ENCODE measurements around the gene DGKI. TPM values are rescaled to one million over a fixed set of nuclear protein-coding genes. Genes with fewer than 3 reads are reported as not detected.

The DGKI gene
- total and polyA plus RNA-seq, 2 donors (not counting 1 experiment from before 2014, with no cell fraction given): 0.74 to 2.1 TPM

DNA sequence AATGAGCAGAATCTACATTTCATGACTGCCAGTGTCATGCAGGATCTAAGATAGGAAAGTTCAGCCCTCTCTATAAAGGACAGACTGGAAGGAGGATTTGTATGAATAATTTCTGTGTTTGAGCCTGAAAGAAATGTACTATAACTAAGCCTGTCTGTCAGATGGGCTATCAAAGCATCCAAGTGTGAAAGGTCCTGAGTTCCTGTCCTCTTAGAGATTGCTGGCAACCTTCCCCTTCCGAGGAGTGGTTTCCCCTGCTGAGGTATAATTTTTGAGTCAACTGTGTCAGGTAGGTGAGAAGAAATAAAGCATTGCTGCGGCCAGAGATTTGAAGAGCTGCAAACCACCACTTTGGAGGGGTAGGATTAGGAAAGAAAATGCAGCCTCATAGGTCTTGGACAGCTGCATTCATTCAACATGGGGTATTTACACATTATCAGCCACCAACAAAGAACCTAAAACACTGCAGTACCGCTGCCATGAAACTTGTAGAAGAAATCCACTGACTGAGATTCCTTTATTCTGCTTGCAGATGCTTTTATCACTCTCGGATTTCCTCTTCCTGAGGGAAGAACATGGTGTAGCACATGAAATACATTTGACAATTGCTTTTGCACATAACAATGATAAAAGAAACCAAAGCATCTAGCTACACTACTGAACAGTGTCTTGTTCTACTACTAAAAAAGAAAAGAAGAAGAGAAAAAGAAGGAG, 189.1 kb downstream of the DGKI start:
- no peak overlapping the region for H3K4me3 ChIP-seq (replicated peaks in 1 of 4; ENCODE audit: control extremely low read depth in 1 of 4, insufficient read depth in 1 of 4, low read depth in 3 of 4, low read length in 4 of 4)
- no peaks in the 10 kb centered on the region for H4K20me1 ChIP-seq (ENCODE audit: control insufficient read depth, extremely low read depth, insufficient read depth, low read length)
- no peaks in the 10 kb centered on the region for H3K4me1 ChIP-seq (ENCODE audit: control insufficient read depth, extremely low read depth, insufficient read depth, low read length)
- no peak overlapping the region for H3K9ac ChIP-seq (ENCODE audit: insufficient read depth, low read length)
- no peak overlapping the region for H3K4me2 ChIP-seq (ENCODE audit: extremely low read depth, insufficient read depth, low read length)
- H3K27me3 ChIP-seq (ENCODE audit: control insufficient read depth, insufficient read depth, low read length): no peaks in the 10 kb centered on the region
- no peak overlapping the region for H3K27ac ChIP-seq (ENCODE audit: insufficient read depth, low read length)
- H2AFZ ChIP-seq (ENCODE audit: low read length): no peak overlapping the region
- no peaks in the 10 kb centered on the region for H3K36me3 ChIP-seq (ENCODE audit: control insufficient read depth, insufficient read depth, low read length)
- no peak for TF ChIP-seq EZH2 (IDR thresholded peaks at IDR 0.05; ENCODE audit: low read length, missing control alignments)
- TF ChIP-seq, protein P1, sequence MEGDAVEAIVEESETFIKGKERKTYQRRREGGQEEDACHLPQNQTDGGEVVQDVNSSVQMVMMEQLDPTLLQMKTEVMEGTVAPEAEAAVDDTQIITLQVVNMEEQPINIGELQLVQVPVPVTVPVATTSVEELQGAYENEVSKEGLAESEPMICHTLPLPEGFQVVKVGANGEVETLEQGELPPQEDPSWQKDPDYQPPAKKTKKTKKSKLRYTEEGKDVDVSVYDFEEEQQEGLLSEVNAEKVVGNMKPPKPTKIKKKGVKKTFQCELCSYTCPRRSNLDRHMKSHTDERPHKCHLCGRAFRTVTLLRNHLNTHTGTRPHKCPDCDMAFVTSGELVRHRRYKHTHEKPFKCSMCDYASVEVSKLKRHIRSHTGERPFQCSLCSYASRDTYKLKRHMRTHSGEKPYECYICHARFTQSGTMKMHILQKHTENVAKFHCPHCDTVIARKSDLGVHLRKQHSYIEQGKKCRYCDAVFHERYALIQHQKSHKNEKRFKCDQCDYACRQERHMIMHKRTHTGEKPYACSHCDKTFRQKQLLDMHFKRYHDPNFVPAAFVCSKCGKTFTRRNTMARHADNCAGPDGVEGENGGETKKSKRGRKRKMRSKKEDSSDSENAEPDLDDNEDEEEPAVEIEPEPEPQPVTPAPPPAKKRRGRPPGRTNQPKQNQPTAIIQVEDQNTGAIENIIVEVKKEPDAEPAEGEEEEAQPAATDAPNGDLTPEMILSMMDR (conservative IDR thresholded peaks at IDR 0.05 in 1 of 2, IDR thresholded peaks at IDR 0.05 in 1 of 2; ENCODE audit: low read depth in 1 of 2, low read length in 2 of 2): no peak
- no peak for DNase-seq (ENCODE audit: low read depth in 2 of 2)
- H3K79me2 ChIP-seq (ENCODE audit: control insufficient read depth, insufficient read depth, low read length): no peaks in the 10 kb centered on the region
- no peaks in the 10 kb centered on the region for H3K9me3 ChIP-seq (ENCODE audit: control insufficient read depth, insufficient read depth, low read depth, low read length)

DNA sequence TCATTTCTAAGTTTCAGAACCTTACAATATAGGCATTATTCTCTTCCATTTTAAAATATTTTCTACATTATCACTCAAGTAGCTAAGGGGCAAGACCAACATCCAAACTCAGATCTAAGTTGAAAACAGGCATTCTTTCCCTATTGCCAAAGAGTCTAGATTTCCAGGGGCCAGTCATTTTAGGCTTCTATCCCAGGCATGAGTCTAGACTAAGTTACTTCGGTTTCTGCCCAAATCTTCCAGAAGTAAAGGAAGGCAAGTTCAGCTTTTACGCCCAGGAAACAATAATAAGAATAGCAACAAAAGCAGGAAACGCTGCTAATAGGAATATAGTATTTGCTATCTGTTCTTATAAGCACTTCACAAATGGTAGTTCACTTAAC, 189.9 kb downstream of the DGKI start:
- no peak for TF ChIP-seq EZH2 (IDR thresholded peaks at IDR 0.05; ENCODE audit: low read length, missing control alignments)
- TF ChIP-seq, protein P1 (conservative IDR thresholded peaks at IDR 0.05 in 1 of 2, IDR thresholded peaks at IDR 0.05 in 1 of 2; ENCODE audit: low read depth in 1 of 2, low read length in 2 of 2): no peak
- no peak overlapping the region for H2AFZ ChIP-seq (ENCODE audit: low read length)
- H3K4me1 ChIP-seq (ENCODE audit: control insufficient read depth, extremely low read depth, insufficient read depth, low read length): no peaks in the 10 kb centered on the region

DNA sequence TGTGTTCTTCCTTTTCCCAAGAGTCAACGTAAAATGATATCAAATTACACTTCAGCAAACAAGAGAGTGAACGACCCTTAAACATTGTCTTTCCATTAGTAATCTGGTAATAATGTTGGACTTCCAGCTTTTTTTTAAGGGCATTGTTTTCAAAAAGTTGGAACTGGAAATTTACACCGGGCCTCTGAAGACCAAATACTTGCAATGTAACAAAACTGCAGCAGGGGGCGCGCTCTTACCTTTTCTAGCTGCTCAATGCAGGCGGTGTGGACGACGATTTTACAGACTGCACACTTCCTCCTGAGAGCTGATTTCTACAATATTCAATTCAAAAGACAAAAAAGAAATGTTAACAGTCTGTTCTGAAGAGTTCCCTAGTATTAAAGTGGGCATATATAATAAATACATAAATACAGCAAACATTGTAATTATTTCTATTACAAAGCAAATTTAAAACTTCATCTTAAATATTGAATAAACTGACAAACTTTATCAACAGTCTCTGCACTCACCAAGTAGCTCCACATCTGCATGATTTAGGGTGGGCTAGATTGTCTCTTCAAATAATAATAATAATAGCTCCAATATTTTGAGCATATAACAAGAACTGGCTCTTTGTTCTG, 190.4 kb downstream of the DGKI start:
- Histone ChIP-seq H3K27ac (ENCODE audit: insufficient read depth, low read length) (no peak overlapping the region), H3K27me3 (ENCODE audit: control insufficient read depth, insufficient read depth, low read length) (no peaks in the 10 kb centered on the region), H3K9ac (ENCODE audit: insufficient read depth, low read length) (no peak overlapping the region), H3K79me2 (ENCODE audit: control insufficient read depth, insufficient read depth, low read length) (no peaks in the 10 kb centered on the region), H3K4me3 (replicated peaks in 1 of 4; ENCODE audit: control extremely low read depth in 1 of 4, insufficient read depth in 1 of 4, low read depth in 3 of 4, low read length in 4 of 4) (no peak overlapping the region), H3K4me2 (ENCODE audit: extremely low read depth, insufficient read depth, low read length) (no peak overlapping the region), H3K4me1 (ENCODE audit: control insufficient read depth, extremely low read depth, insufficient read depth, low read length) (no peaks in the 10 kb centered on the region), H4K20me1 (ENCODE audit: control insufficient read depth, extremely low read depth, insufficient read depth, low read length) (no peaks in the 10 kb centered on the region), H2AFZ (ENCODE audit: low read length) (no peak overlapping the region), H3K9me3 (ENCODE audit: control insufficient read depth, insufficient read depth, low read depth, low read length) (no peaks in the 10 kb centered on the region), H3K36me3 (ENCODE audit: control insufficient read depth, insufficient read depth, low read length) (no peaks in the 10 kb centered on the region)
- DNase-seq (ENCODE audit: low read depth in 2 of 2): peak; percentile 69 to 79
- no peak for TF ChIP-seq EZH2 (IDR thresholded peaks at IDR 0.05; ENCODE audit: low read length, missing control alignments)
- TF ChIP-seq, protein P1 (conservative IDR thresholded peaks at IDR 0.05 in 1 of 2, IDR thresholded peaks at IDR 0.05 in 1 of 2; ENCODE audit: low read depth in 1 of 2, low read length in 2 of 2): peak; percentile 83 to 91

More for the DNA sequence above, 189.9 kb downstream of the DGKI start:
- no peaks in the 10 kb centered on the region for H4K20me1 ChIP-seq (ENCODE audit: control insufficient read depth, extremely low read depth, insufficient read depth, low read length)
- no peaks in the 10 kb centered on the region for H3K36me3 ChIP-seq (ENCODE audit: control insufficient read depth, insufficient read depth, low read length)
- H3K9ac ChIP-seq (ENCODE audit: insufficient read depth, low read length): no peak overlapping the region
- H3K4me2 ChIP-seq (ENCODE audit: extremely low read depth, insufficient read depth, low read length): no peak overlapping the region
- H3K4me3 ChIP-seq (replicated peaks in 1 of 4; ENCODE audit: control extremely low read depth in 1 of 4, insufficient read depth in 1 of 4, low read depth in 3 of 4, low read length in 4 of 4): no peak overlapping the region
- no peaks in the 10 kb centered on the region for H3K27me3 ChIP-seq (ENCODE audit: control insufficient read depth, insufficient read depth, low read length)
- DNase-seq (ENCODE audit: low read depth in 2 of 2): no peak
- no peaks in the 10 kb centered on the region for H3K9me3 ChIP-seq (ENCODE audit: control insufficient read depth, insufficient read depth, low read depth, low read length)
- H3K27ac ChIP-seq (ENCODE audit: insufficient read depth, low read length): no peak overlapping the region
- no peaks in the 10 kb centered on the region for H3K79me2 ChIP-seq (ENCODE audit: control insufficient read depth, insufficient read depth, low read length)
